ENCODE data around the gene GRK2. TPM values are rescaled to one million over a fixed set of nuclear protein-coding genes. Genes with fewer than 3 reads are reported as not detected.

Gene GRK2
- total RNA-seq, 1 donor from 2014 or later: 51.3 TPM

- Histone ChIP-seq H3K27me3 (ENCODE audit: control insufficient read depth, insufficient read depth, low read length) (no peaks in the 10 kb centered on the region), H3K36me3 (ENCODE audit: control insufficient read depth, insufficient read depth, low read length) (peaks cover 5% of the 10 kb centered on the region), H3K4me3 (ENCODE audit: low read depth, low read length) (no peak overlapping the region)
- DNase-seq (ENCODE audit: low read depth): no peak
- TF ChIP-seq, protein P1, sequence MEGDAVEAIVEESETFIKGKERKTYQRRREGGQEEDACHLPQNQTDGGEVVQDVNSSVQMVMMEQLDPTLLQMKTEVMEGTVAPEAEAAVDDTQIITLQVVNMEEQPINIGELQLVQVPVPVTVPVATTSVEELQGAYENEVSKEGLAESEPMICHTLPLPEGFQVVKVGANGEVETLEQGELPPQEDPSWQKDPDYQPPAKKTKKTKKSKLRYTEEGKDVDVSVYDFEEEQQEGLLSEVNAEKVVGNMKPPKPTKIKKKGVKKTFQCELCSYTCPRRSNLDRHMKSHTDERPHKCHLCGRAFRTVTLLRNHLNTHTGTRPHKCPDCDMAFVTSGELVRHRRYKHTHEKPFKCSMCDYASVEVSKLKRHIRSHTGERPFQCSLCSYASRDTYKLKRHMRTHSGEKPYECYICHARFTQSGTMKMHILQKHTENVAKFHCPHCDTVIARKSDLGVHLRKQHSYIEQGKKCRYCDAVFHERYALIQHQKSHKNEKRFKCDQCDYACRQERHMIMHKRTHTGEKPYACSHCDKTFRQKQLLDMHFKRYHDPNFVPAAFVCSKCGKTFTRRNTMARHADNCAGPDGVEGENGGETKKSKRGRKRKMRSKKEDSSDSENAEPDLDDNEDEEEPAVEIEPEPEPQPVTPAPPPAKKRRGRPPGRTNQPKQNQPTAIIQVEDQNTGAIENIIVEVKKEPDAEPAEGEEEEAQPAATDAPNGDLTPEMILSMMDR (IDR thresholded peaks at IDR 0.05; ENCODE audit: insufficient read depth, low read length, poor library complexity, severe bottlenecking): no peak
Measured at GRCh38 chr11:67243051-67243450, 23.2 kb upstream of the GRK2 start.

GRCh38 chr11:67245046-67245445, 21.2 kb upstream of the GRK2 start:
- Histone ChIP-seq H3K27me3 (ENCODE audit: control insufficient read depth, insufficient read depth, low read length) (no peaks in the 10 kb centered on the region), H3K36me3 (ENCODE audit: control insufficient read depth, insufficient read depth, low read length) (peaks cover 5% of the 10 kb centered on the region), H3K4me3 (ENCODE audit: low read depth, low read length) (no peak overlapping the region)
- no peak for DNase-seq (ENCODE audit: low read depth)
- TF ChIP-seq, protein P1 (IDR thresholded peaks at IDR 0.05; ENCODE audit: insufficient read depth, low read length, poor library complexity, severe bottlenecking): no peak

- no peak for DNase-seq (ENCODE audit: low read depth)
- TF ChIP-seq, protein P1 (IDR thresholded peaks at IDR 0.05; ENCODE audit: insufficient read depth, low read length, poor library complexity, severe bottlenecking): no peak
- Histone ChIP-seq H3K4me3 (ENCODE audit: low read depth, low read length) (no peak overlapping the region), H3K36me3 (ENCODE audit: control insufficient read depth, insufficient read depth, low read length) (peaks cover 7% of the 10 kb centered on the region), H3K27me3 (ENCODE audit: control insufficient read depth, insufficient read depth, low read length) (no peaks in the 10 kb centered on the region)
Measured at GRCh38 chr11:67247946-67248550, 18.2 kb upstream of the GRK2 start.

GRCh38 chr11:67248653-67249052, 17.6 kb upstream of the GRK2 start:
- no peak for DNase-seq (ENCODE audit: low read depth)
- TF ChIP-seq, protein P1 (IDR thresholded peaks at IDR 0.05; ENCODE audit: insufficient read depth, low read length, poor library complexity, severe bottlenecking): no peak
- Histone ChIP-seq H3K27me3 (ENCODE audit: control insufficient read depth, insufficient read depth, low read length) (no peaks in the 10 kb centered on the region), H3K36me3 (ENCODE audit: control insufficient read depth, insufficient read depth, low read length) (peaks cover 7% of the 10 kb centered on the region), H3K4me3 (ENCODE audit: low read depth, low read length) (no peak overlapping the region)

GRCh38 chr11:67250059-67251043, 15.9 kb upstream of the GRK2 start:
- H3K4me3 ChIP-seq (ENCODE audit: low read depth, low read length): no peak overlapping the region
- TF ChIP-seq, protein P1 (IDR thresholded peaks at IDR 0.05; ENCODE audit: insufficient read depth, low read length, poor library complexity, severe bottlenecking): no peak
- peaks cover 6% of the 10 kb centered on the region for H3K36me3 ChIP-seq (ENCODE audit: control insufficient read depth, insufficient read depth, low read length)
- DNase-seq (ENCODE audit: low read depth): no peak
- H3K27me3 ChIP-seq (ENCODE audit: control insufficient read depth, insufficient read depth, low read length): no peaks in the 10 kb centered on the region
